Measurements from ENCODE around the gene VSTM2B. TPM values are rescaled to one million over a fixed set of nuclear protein-coding genes. Genes with fewer than 3 reads are reported as not detected.

Gene VSTM2B
- total RNA-seq, 1 donor from 2014 or later: not detected

DNA sequence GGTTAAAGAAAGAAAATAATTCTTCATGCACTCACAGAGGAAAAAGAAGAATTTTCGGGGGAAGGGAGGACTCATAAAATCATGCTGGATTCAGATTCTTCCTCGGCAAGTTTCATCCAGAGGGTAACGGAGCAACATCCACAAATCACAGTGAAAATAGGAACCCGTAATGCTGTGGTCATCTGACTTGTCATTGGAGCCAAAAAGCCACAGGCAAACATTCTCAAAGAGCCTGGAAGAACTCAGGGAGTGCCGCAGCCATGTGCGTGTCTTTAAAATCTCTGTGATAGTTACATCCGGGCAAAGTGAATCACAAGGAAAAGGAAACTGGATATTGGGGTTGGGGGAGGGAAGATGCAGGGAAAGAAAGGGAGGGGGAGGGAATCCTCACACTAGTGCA is 33.0 kb upstream of the VSTM2B start:
- intact Hi-C loops (cut with DNase I): no loop called here
- ATAC-seq (ENCODE audit: poor library complexity) (no peak), DNase-seq (no peak)

DNA sequence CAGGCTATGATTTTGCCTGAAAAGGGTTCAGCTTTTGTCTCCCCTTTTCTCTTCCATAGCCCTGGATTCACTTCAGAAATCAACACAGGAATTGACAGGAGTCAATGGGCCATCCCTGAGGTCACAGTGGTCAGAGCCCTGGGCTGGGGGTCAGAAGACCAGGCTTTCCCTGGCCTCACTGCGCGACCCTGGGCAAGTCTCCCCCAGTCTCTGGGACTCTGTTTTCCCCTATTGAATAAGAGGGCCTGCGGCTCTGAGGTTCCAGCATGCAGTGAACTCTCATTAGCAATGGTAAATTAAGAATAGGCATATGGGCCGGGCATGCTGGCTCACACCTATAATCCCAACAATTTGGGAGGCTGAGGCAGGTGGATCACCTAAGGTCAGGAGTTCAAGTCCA is 30.7 kb upstream of the VSTM2B start:
- ATAC-seq (ENCODE audit: poor library complexity) (no peak), DNase-seq (no peak)
- intact Hi-C loops (cut with DNase I): no loop called here

- intact Hi-C loops (cut with DNase I): no loop called here
- ATAC-seq (ENCODE audit: poor library complexity): no peak
- DNase-seq: no peak
Observed at GRCh38 chr19:29495901-29496441, 29.8 kb upstream of the VSTM2B start.

DNA sequence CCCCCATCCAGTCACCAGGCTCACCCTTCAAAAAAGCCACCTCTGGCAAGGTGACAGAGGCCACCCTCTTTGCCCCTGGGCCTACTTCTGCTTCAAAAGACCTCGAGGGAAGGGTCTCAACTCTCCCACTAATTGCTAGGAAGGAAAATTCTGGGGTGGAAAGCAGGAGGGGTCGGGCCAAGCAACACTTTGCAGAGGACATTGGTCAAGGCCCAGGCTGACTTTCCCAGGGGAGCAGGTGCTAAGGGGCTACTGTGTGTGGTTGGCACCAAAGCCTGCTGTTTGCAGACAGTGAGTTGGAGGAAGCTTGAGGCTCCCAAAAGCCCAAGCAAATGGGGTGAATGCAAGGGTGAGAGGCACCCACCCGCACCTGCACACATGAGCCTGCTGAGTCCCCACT is 28.6 kb upstream of the VSTM2B start:
- no peak for DNase-seq
- ATAC-seq (ENCODE audit: poor library complexity): no peak
- intact Hi-C loops (cut with DNase I): no loop called here

DNA sequence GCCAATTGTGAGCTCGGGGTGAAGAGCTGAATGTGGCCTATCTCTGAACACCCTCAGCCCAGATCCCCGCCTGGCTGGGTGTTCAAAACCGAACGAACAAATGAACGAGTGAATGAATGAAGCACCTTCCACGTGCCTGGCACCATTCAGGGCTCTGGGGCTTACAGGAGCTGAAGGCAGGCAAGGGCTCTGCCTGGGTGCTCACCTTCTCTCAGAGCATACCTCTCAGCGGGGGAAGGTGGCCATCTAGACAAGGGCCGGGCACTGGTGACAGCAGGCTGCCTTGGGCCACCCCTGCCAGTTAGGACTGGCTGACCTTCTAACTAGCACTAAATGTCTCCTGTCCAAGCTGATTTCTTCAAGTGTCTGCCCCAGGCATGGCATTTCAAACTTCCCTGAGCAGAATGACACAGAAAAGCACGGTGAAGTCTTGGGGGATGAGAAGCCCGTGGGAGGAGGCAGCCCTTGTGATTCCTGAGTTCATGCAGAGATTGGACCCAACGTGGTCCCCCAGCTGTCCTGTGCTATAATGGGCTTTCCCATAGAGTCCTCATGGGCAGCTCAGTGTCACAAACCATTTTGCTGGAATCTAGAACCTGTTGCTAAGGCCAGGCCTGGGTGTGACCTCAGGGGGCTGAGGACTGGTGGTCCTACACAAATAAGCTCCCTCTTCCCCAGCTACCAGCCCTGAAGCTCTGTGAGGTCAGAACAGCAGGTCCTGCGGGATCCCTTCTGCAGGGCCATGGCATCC is 27.9 kb upstream of the VSTM2B start:
- ATAC-seq (ENCODE audit: poor library complexity) (no peak), DNase-seq (no peak)
- intact Hi-C loops (cut with DNase I): no loop called here

DNA sequence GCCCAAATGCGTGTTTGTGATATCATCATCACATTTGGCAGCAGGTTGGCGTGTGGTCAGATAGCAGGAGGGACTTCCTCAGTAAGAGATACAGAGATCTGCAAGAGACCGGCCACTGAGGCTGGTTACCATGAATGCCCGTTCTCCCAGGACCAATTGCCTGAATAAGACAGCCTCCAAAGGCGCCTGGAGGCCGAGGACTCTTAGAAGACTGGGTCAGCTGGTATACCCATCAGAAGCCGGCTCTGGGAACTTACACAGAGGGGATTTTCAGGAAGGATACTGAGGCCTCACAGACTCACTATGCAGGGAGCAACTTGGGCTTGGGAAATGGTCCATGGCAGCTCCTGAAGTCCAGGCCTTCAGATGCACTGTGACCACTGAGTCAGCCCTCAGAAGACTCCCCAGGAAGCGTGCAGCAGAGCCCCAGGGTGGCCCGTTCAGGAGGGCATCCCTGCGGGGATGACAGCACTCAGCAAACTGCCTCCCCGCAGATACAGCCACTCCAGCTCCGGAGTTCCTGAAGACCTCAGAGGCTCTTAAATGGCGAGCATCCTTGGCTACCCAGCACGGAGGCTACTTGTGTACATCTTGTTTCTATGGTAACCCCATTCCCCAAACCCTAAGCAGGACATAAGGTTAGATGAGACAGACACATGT is 26.4 kb upstream of the VSTM2B start:
- intact Hi-C loops (cut with DNase I): no loop called here
- ATAC-seq (ENCODE audit: poor library complexity): no peak

DNA sequence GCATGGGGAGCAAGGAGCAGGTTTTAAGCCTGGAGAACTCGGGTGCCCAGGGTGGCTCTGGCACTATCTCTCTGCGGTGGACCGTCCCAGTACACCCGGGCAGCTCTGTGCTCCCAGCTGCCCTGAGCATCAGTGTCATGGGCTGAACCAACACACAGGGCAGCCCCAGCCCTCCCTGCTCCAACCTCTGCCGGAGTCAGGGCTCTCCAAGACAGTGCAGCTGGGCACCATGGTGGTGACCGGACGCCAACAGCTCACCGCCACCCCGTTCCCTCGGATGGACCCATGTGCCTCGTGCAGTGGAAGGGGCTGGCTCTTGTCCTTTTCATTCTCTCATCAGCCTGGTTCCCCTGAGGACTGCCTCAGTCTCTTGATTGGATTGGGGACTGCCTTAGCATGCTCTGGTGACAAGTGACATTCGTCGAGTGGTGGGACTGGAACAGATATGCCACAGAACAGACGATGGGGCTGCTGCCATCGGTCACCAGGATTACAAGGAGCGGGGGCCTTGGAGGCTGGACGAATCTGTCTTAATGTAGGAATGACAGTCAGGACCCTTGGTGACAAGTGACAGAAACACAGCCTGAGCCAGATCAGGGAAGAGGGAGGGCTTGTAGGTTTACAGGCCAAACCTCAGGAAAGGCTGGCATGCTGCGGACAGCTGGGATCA is 25.7 kb upstream of the VSTM2B start:
- no peak for DNase-seq

More for the DNA sequence above, 26.4 kb upstream of the VSTM2B start:
- no peak for DNase-seq

GRCh38 chr19:29501816-29502580 is 23.8 kb upstream of the VSTM2B start:
- DNase-seq (no peak), ATAC-seq (ENCODE audit: poor library complexity) (no peak)
- intact Hi-C loops (cut with DNase I): no loop called here

More for the DNA sequence above, 25.7 kb upstream of the VSTM2B start:
- ATAC-seq (ENCODE audit: poor library complexity): no peak
- intact Hi-C loops (cut with DNase I): no loop called here

DNA sequence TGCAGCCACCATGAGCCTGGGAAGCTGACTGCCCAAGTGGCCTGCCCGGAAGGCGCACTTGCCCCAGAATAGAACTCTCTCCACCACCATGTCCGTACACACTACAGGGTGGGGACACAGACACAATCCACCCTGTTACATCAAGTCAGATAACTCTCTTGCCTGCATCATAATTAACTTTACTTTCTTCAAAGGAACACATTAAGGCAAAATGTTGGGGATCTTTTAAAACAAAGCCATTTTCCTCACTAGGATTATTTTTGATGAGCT is 23.3 kb upstream of the VSTM2B start:
- no peak for ATAC-seq (ENCODE audit: poor library complexity)
- DNase-seq: no peak
- intact Hi-C loops (cut with DNase I): no loop called here

- DNase-seq (no peak), ATAC-seq (ENCODE audit: poor library complexity) (no peak)
- intact Hi-C loops (cut with DNase I): no loop called here
Observed at GRCh38 chr19:29503140-29503758, 22.5 kb upstream of the VSTM2B start.

- DNase-seq (no peak), ATAC-seq (ENCODE audit: poor library complexity) (no peak)
- intact Hi-C loops (cut with DNase I): no loop called here
Observed at GRCh38 chr19:29503785-29504184, 22.0 kb upstream of the VSTM2B start.

GRCh38 chr19:29504454-29504853 is 21.3 kb upstream of the VSTM2B start:
- intact Hi-C loops (cut with DNase I): no loop called here
- DNase-seq: no peak
- ATAC-seq (ENCODE audit: poor library complexity): no peak

GRCh38 chr19:29505097-29505824 is 20.5 kb upstream of the VSTM2B start:
- no peak for DNase-seq
- intact Hi-C loops (cut with DNase I): no loop called here
- no peak for ATAC-seq (ENCODE audit: poor library complexity)

DNA sequence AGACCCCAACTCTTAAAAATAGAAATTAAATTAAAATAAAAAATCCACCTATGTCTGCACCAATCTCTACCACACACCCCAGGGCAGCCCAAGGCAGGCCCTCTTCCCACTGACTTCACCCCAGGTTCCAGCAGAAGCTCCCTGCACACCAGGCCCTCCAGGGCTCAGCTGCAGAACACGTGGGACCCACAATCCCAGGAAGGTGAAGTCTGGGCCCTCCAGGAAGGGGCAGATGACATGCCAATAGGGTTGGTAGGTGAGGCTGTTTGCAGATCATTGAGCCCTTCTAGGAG is 19.2 kb upstream of the VSTM2B start:
- no peak for DNase-seq
- intact Hi-C loops (cut with DNase I): no loop called here
- no peak for ATAC-seq (ENCODE audit: poor library complexity)

DNA sequence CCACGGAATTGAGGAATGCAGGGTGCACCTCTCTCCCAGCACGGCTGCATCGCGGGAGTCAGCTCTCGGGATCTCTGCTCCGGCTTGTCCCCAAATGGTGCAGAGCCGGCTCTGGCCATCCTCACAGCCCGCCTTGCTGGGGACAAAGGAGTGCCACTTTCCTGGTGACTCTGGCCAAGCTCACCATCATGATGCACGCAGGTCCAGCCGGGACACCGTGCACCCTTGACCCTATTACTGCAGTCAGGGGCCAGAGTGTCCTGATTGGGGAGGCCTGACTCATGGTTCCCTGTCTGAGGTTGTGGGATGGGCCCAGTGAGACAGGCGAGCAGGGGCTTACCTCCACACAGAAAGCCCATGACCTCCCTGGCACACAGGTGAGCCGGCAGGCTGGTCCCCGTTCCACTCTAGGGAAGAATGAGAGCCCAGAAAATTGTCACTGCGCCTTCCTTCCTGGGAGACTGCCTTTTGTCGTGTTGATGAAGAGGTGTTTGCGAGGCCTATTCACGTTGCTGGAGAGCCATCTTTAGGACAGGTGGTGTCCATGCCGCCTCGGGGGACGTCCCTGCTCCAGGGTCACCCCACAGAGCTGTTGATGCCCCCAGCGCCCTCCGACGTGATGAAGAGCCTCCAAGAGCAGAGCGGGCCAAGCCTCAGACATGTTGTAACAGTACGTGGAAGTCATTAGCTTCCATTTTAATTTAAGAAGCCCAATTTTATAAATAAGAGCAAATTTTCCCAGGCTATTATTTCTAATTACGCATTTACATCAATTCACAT is 18.5 kb upstream of the VSTM2B start:
- ATAC-seq (ENCODE audit: poor library complexity) (no peak), DNase-seq (no peak)
- intact Hi-C loops (cut with DNase I): no loop called here

- no peak for ATAC-seq (ENCODE audit: poor library complexity)
- no peak for DNase-seq
- intact Hi-C loops (cut with DNase I): no loop called here
Observed at GRCh38 chr19:29508181-29508580, 17.6 kb upstream of the VSTM2B start.

DNA sequence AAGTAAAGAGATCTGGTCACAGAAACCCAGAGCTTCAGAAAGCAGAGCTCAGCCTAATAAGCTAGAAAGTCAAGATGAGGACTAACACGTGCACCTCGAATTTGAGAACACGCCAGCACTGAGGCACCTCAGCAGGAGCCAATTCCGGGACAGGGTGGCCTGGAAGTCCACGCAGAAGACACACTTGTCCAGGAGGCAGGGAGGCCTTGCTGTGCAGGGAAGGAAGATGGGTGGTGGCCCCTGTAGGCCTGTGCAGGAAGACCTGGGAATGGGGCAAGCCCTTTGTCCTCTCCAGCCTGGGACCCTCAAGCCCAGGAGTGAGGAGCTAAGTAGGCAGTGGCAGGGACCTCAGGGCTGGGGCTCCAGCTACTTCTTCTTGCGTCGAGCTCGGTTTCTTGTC is 16.3 kb upstream of the VSTM2B start:
- intact Hi-C loops (cut with DNase I): no loop called here
- no peak for ATAC-seq (ENCODE audit: poor library complexity)

More for the DNA sequence above, 16.3 kb upstream of the VSTM2B start:
- no peak for DNase-seq
